ENCODE measurements around the gene GRAMD1C.

GRAMD1C gene

DNA sequence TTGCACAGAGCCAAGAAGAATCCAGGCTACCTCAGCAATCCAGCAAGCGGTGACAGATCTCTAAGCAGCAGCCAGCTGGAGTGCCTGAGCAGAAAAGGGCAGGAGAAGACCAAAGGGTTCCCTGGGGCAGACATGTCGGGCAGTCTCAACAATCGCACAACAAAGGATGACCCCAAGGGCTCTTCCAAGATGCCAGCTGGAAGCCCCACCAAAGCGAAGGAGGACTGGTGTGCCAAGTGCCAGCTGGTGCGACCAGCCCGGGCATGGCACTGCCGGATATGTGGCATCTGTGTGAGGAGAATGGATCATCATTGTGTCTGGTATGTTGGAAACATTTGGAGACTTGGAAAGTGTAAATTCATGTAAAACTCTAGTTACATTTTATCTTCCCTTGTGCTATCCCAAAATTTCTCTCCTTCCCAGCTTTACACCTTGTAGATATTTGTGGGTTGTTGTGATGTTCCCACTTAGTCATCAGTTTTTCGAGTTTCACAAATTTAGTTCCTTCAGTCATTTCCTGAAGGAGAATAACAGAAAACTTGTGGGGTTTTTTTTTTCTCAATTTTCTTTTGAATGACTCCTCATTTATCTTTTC, 115.6 kb downstream of the GRAMD1C start:
- DNase-seq = no peak

GRCh38 chr3:113963879-113964278, 125.3 kb downstream of the GRAMD1C start:
- no peak for DNase-seq

DNA sequence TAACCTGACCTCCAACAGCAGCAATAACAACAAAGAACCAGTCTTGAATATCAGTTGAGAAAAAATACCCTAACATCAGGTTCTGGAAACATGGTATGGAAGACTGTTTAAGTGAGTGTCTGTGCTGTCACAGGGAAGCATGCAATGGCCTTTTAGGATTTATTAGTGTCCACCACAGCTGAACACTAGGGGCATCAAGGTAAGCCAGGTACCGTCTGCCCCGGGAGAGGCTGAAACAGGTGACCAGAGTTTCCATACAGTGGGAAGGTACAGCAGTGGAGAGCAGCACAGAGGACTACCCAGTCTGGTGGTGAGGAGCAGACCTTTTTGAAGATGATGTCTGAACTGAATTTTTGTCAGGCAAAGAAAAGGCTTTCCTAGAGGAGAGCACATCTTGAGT, 127.6 kb downstream of the GRAMD1C start:
- no peak for DNase-seq

GRCh38 chr3:113968986-113969385, 130.4 kb downstream of the GRAMD1C start:
- DNase-seq = no peak

DNA sequence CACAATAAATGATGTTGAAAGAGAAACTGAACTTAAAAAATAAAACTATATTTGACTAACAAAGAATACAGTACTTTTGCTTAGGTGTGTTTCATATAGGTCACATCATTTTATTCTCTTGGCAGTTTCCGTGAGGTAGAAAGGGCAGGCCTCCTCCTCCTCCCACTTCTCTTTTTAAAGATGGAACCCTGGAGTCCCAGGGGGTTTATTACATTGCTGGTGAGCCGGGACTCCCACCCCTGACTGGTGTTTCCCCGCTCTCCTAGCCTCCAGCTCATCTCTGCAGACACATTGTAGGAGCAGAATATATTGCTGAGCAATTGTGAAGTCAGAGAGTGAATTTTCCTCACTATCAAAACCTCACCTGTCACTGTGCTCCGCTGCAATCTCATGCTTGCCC, 139.2 kb downstream of the GRAMD1C start:
- no peak for DNase-seq

DNA sequence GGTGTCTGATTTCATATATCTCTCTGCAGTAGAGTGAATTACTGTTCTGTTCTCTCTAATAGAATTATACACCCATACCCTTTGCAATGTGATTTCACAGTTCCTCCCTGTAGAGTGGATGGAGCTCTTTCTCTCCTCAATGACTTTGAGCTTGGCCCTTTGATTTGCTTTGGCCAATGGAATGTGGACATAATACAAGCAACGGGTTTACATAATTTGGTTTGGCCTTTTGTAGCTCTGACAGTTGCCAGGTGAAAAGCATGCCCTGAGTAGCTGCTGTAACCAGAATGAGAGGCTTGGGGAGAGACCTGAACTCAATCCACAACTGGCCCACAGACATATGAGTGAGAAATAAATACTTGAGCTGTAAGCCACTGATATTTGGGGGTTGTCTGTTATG, 141.3 kb downstream of the GRAMD1C start:
- DNase-seq = no peak

DNA sequence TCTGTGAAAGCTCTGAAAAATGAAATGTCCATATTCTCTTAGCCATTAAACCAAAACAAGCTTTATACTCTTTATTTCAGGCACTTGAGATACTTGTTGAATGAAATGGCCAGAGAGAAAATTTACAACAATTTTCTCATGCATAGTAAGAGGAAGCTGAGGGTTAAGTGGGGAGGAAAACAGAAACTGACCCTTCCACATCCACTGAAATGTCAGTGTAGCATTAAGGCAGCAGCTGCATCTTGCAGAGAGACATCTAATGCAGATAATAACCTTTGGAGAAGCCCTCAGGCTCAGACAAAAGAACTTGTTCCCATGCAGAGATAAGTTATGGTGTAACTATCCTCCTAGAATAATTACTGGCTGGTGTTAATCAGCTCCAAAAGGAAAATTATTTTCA, 143.2 kb downstream of the GRAMD1C start:
- DNase-seq = no peak

GRCh38 chr3:113983544-113983943, 145.0 kb downstream of the GRAMD1C start:
- DNase-seq = no peak

GRCh38 chr3:113985541-113985940, 147.0 kb downstream of the GRAMD1C start:
- DNase-seq = peak; percentile 10
